ENCODE data around the gene PRSS12. TPM values are rescaled to one million over a fixed set of nuclear protein-coding genes. Genes with fewer than 3 reads are reported as not detected.

Gene PRSS12
- total RNA-seq, 1 experiment from 2014 or later: 5.4 TPM

DNA sequence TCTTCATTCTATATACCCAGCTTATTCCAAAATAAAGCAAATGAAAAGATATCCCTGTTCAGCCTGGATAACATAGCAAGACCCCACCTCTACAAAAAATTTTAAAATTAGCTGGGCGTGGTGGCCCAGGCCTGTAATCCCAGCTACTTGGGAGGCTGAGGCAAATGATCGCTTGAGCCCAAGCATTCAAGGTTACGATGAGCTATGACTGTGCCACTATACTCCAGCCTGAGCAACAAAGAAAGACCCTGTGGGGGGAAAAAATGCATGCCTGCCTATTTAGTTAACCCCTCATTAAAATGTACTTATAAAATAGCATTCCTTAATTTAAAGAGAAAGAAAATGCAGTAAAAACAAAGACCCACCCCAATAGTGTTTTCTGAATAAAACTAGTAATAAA is 9.3 kb downstream of the PRSS12 start:
- H4K91ac ChIP-seq (ENCODE audit: insufficient read length, low read depth, low read length): no peak overlapping the region
- H2BK20ac ChIP-seq (ENCODE audit: low read depth, low read length, poor library complexity, severe bottlenecking): no peak overlapping the region
- no peak overlapping the region for H3K14ac ChIP-seq (ENCODE audit: insufficient read depth, low read length)
- H3K9me3 ChIP-seq (ENCODE audit: control insufficient read depth, low read depth, low read length): no peaks in the 10 kb centered on the region
- H2BK5ac ChIP-seq (ENCODE audit: insufficient read length, low read length): no peak overlapping the region
- no peak overlapping the region for H4K8ac ChIP-seq (replicated peaks; ENCODE audit: insufficient read length, low read depth, low read length)
- no peaks in the 10 kb centered on the region for H3K36me3 Mint-ChIP-seq (ENCODE audit: insufficient read depth in 1 of 3, low read depth in 3 of 3)
- H3K23ac ChIP-seq (ENCODE audit: insufficient read length, low read depth, low read length): no peak overlapping the region
- H3K56ac ChIP-seq (ENCODE audit: insufficient read length, low read depth, low read length): no peak overlapping the region
- H3K9me3 Mint-ChIP-seq: no peaks in the 10 kb centered on the region
- no peak overlapping the region for H2BK15ac ChIP-seq (ENCODE audit: low read depth, low read length)
- H3K4me1 ChIP-seq (ENCODE audit: insufficient read depth, low read length): no peaks in the 10 kb centered on the region; the same call in 1 of the 2 replicates
- no peaks in the 10 kb centered on the region for H3K79me2 ChIP-seq (ENCODE audit: insufficient read depth, low read length)
- H3K23me2 ChIP-seq (ENCODE audit: insufficient read length, low read depth, low read length, poor library complexity, severe bottlenecking): no peaks in the 10 kb centered on the region
- H3K4me2 ChIP-seq (ENCODE audit: insufficient read depth, insufficient read length, low read length): no peak overlapping the region
- DNase-seq: no peak
- H3K27ac Mint-ChIP-seq: no peak overlapping the region; a peak in 1 of 7 replicates
- no peaks in the 10 kb centered on the region for H3K27me3 Mint-ChIP-seq (ENCODE audit: low read depth)
- no CpG with 5 or more reads among the region's 3 CpGs for WGBS (ENCODE audit: extremely low coverage, insufficient read length, low lambda C conversion rate)
- H2BK120ac ChIP-seq (ENCODE audit: low read depth, low read length, poor library complexity, severe bottlenecking): no peak overlapping the region
- no peaks in the 10 kb centered on the region for H3K27me3 ChIP-seq (ENCODE audit: insufficient read depth, low read length)
- H3T11ph ChIP-seq (ENCODE audit: low read length): no peak overlapping the region
- no peak overlapping the region for H3K27ac ChIP-seq (ENCODE audit: insufficient read length, low read depth, low read length)
- no peak overlapping the region for H4K5ac ChIP-seq (ENCODE audit: insufficient read length, low read depth, low read length)
- no peak overlapping the region for H2AFZ ChIP-seq (ENCODE audit: low read length)
- H3K4ac ChIP-seq (ENCODE audit: low read depth, low read length): no peak overlapping the region
- no peak overlapping the region for H3K18ac ChIP-seq (ENCODE audit: insufficient read length, low read depth, low read length)
- H3K9ac ChIP-seq (ENCODE audit: extremely low read depth, insufficient read length, low read length): no peak overlapping the region
- no peak overlapping the region for H3K4me3 Mint-ChIP-seq
- TF ChIP-seq, protein P1, sequence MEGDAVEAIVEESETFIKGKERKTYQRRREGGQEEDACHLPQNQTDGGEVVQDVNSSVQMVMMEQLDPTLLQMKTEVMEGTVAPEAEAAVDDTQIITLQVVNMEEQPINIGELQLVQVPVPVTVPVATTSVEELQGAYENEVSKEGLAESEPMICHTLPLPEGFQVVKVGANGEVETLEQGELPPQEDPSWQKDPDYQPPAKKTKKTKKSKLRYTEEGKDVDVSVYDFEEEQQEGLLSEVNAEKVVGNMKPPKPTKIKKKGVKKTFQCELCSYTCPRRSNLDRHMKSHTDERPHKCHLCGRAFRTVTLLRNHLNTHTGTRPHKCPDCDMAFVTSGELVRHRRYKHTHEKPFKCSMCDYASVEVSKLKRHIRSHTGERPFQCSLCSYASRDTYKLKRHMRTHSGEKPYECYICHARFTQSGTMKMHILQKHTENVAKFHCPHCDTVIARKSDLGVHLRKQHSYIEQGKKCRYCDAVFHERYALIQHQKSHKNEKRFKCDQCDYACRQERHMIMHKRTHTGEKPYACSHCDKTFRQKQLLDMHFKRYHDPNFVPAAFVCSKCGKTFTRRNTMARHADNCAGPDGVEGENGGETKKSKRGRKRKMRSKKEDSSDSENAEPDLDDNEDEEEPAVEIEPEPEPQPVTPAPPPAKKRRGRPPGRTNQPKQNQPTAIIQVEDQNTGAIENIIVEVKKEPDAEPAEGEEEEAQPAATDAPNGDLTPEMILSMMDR (conservative IDR thresholded peaks at IDR 0.05): no peak
- H2BK12ac ChIP-seq (ENCODE audit: insufficient read length, low read depth, low read length): no peak overlapping the region
- H4K20me1 ChIP-seq (ENCODE audit: control insufficient read depth, insufficient read depth, insufficient read length): no peaks in the 10 kb centered on the region
- H3K4me1 Mint-ChIP-seq: peaks cover 17 to 23% of the 10 kb centered on the region in 2 experiments
- H2AK5ac ChIP-seq (ENCODE audit: insufficient read length, low read length): no peak overlapping the region
- H3K79me1 ChIP-seq (ENCODE audit: insufficient read depth, low read depth, low read length, poor library complexity, severe bottlenecking): no peaks in the 10 kb centered on the region
